Stimulated activated CD4-positive, alpha-beta T cell treated with anti-CD3 and anti-CD28 coated beads, TNF-alpha, amount 100 ng/mL, for 1 hour (primary cell): ENCODE data around the gene OPRD1.
"Not testable (repeated sequence)": the region's sequence is repeated elsewhere in the genome, so short reads cannot be mapped to it uniquely, and the experiment has no call there.

Experiments
- DNase-seq, 3 donors: peaks; one replicate each; pipeline ENCODE4 v3.0.0-alpha.2; 2020; ENCODE audit warnings: low read depth in 3 of 3, low spot score in 1 of 3

Gene OPRD1

GRCh38 chr1:28800324-28800723, 11.6 kb upstream of the OPRD1 start:
- DNase-seq = no peak

GRCh38 chr1:28801461-28801860, 10.5 kb upstream of the OPRD1 start:
- no peak for DNase-seq

- no peak for DNase-seq
These were observed 8.9 kb upstream of the OPRD1 start for GRCh38 chr1:28803051-28803450.

GRCh38 chr1:28803662-28804061, 8.3 kb upstream of the OPRD1 start:
- DNase-seq = no peak

- no peak for DNase-seq
These were observed 7.9 kb upstream of the OPRD1 start for GRCh38 chr1:28804071-28804470.

GRCh38 chr1:28807046-28807445, 4.9 kb upstream of the OPRD1 start:
- DNase-seq = no peak

GRCh38 chr1:28807986-28808385, 4.0 kb upstream of the OPRD1 start:
- no peak for DNase-seq

GRCh38 chr1:28811369-28811765, 603 bp upstream of the OPRD1 start:
- no peak for DNase-seq

- no peak for DNase-seq
These were observed 899 bp downstream of the OPRD1 start for GRCh38 chr1:28812669-28813468.

GRCh38 chr1:28813931-28814465, 2.0 kb downstream of the OPRD1 start:
- DNase-seq = no peak

GRCh38 chr1:28815533-28816185, 3.7 kb downstream of the OPRD1 start:
- DNase-seq = no peak

- DNase-seq = no peak
These were observed 5.2 kb downstream of the OPRD1 start for GRCh38 chr1:28817133-28817532.

- DNase-seq = no peak
These were observed 7.0 kb downstream of the OPRD1 start for GRCh38 chr1:28819020-28819419.

GRCh38 chr1:28822799-28823198, 10.8 kb downstream of the OPRD1 start:
- no peak for DNase-seq

- DNase-seq = not testable (repeated sequence)
These were observed 12.1 kb downstream of the OPRD1 start for GRCh38 chr1:28824061-28824460.

GRCh38 chr1:28828227-28828858, 16.4 kb downstream of the OPRD1 start:
- DNase-seq = not testable (repeated sequence)

GRCh38 chr1:28830814-28831213, 18.8 kb downstream of the OPRD1 start:
- no peak for DNase-seq

GRCh38 chr1:28832966-28833365, 21.0 kb downstream of the OPRD1 start:
- DNase-seq = no peak

GRCh38 chr1:28833381-28833780, 21.4 kb downstream of the OPRD1 start:
- no peak for DNase-seq

- DNase-seq = no peak
These were observed 23.3 kb downstream of the OPRD1 start for GRCh38 chr1:28835237-28835650.

GRCh38 chr1:28836421-28836956, 24.5 kb downstream of the OPRD1 start:
- no peak for DNase-seq
